Activated naive CD8-positive, alpha-beta T cell treated with anti-CD3 and anti-CD28 coated beads, Interleukin-2, amount 10 ng/mL, durations not matched to agents 7 days and 5 days (primary cell): ENCODE measurements around the gene SMAD6. TPM values are rescaled to one million over a fixed set of nuclear protein-coding genes. Genes with fewer than 3 reads are reported as not detected.

Experiments used
- ATAC-seq: fragments of 150-1000 bp; cut with Tn5 transposase; one replicate; pipeline ENCODE4 v1.10.0; 2021; ENCODE audit warnings: low read depth, moderate library complexity
- POLR2A ChIA-PET: fragments of 350-600 bp; sonication (Branson Sonifier 250); formaldehyde crosslinking; loops from one replicate; lab custom pipeline; 2021; ENCODE audit warnings: antibody characterized with exemption; lab: Charles Lee
- DNase-seq: peaks from one replicate; pipeline ENCODE4 v3.0.0; 2021
- H3K27ac Mint-ChIP-seq: one replicate; pipeline ENCODE4 v1.8.0; 2022; ENCODE audit warnings: mild to moderate bottlenecking, mixed read lengths
- H3K27me3 Mint-ChIP-seq: one replicate; pipeline ENCODE4 v1.8.0; 2022; ENCODE audit warnings: mild to moderate bottlenecking, moderate library complexity, mixed read lengths
- H3K36me3 Mint-ChIP-seq: one replicate; pipeline ENCODE4 v1.8.0; 2021; ENCODE audit warnings: mild to moderate bottlenecking, mixed read lengths
- H3K4me1 Mint-ChIP-seq: one replicate; pipeline ENCODE4 v1.8.0; 2021; ENCODE audit warnings: mixed read lengths
- H3K4me3 Mint-ChIP-seq: one replicate; pipeline ENCODE4 v1.8.0; 2022; ENCODE audit warnings: mild to moderate bottlenecking, moderate library complexity, mixed read lengths
- H3K9me3 Mint-ChIP-seq: one replicate; pipeline ENCODE4 v1.8.0; 2021; ENCODE audit warnings: mixed read lengths
- total RNA-seq, 2 experiments: library from RNA; stranded (reverse); gene quantifications; one replicate each; pipeline ENCODE4 v1.2.3, GENCODE V29; 2021

Gene SMAD6
- total RNA-seq, 2 experiments from 2014 or later: 0.91 to 0.94 TPM

DNA sequence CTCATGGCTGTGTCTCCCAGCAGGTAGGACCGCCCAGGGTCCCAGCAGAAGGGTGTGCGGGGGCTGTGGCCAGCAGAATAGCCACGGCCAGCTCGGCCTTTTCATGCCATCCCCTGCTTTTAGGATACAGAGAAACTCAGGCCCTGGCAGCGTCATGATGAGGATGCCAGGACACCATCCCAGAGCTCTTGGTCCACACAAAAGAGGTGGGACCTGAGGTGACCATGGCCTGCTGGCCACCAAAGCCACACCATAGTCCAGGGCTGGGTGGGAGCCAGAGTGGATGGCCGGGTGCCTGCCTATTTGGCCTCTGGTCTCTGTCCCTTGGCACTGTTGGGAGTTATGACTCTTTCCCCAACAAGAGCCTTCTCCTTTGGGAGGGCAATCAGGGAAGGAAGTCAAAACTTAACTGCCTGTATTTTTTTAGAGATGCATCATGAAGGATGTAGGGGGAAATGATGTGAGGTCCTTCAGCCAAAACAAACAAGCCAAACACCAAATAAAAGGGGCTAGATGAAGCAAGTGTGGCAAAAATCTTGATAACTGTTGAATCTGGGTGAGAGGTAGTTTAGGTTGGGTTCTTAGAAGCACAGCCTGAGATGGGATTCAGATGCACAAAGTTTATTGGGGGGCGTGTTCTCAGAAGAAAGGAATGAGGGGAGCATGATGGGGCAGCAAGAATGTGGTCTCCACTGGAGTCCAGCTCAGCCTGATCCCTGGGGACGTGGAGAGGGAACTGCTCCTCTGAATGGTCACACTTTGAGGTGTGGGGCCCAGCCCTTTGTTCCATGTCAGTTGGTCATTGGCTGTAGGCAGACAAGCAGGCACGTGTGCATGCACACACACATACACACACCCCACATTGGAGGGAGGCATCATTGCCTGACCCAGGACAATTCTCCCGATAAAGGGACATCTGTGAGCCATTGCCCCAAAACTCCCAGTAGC, 33.2 kb downstream of the SMAD6 start:
- Mint-ChIP-seq H3K4me3 (no peak overlapping the region), H3K9me3 (no peaks in the 10 kb centered on the region), H3K27ac (no peak overlapping the region), H3K36me3 (no peaks in the 10 kb centered on the region), H3K27me3 (peaks cover 3% of the 10 kb centered on the region), H3K4me1 (peaks cover 2% of the 10 kb centered on the region)
- DNase-seq (no peak), ATAC-seq (no peak)
- POLR2A ChIA-PET: no interaction called here

DNA sequence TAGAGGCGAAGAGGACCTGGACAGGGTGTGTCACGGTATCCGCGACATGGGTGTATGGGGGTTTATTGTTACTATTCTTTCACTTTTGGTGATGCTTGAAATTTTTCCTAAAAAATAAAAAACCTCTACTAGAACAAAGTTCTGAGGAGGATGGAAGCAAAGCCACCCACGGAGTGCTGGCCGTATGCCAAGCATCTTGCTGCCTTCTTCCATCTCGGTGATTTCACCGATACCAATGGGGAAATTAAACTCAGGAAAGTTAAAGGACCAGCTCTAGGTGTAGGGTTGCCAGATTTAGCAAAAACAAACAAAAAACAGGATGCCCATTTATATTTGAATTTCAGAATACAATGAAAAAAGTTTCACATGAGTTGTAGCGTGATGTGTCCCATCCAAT, 33.9 kb downstream of the SMAD6 start:
- DNase-seq: no peak
- ATAC-seq: no peak

DNA sequence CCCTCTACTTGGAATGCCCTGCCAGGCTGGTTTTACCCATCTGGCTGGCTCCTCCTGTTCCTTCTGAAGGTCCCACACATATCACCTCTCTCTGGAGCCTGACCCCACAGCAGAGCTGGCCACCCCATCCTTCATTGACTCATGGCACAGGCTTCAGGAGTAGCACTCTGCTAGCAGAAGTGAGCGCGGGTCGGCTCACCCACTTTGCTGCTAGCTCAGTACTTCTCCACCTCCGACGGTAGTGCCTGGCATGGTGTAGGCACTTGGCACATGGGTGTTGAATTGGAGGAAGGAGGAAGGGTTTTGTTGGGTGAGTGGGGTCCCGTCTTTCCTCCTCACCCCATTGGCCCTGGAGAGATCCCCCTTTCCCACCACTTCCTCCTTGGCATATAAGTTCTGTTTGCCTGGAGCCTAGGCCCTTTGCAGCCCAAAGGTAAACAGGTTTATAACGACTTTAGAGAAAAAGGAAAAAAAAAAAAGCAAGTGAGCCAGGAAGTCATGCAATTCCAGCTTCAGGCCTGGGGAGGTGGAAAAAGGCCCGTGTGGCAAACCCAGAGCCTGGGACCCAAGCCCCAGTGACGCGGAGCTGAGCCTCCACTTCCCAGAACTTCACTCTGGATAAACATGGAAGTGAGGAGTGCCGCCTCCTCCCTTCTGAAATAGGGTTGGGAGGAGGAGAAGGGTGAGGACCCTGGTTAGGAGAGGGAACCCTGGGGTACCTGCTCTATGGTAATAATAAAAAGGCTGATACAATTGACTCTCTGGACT, 35.4 kb downstream of the SMAD6 start:
- no peak overlapping the region for H3K4me3 Mint-ChIP-seq
- H3K27me3 Mint-ChIP-seq: peaks cover under 1% of the 10 kb centered on the region
- ATAC-seq (no peak), DNase-seq (no peak)
- H3K9me3 Mint-ChIP-seq: no peaks in the 10 kb centered on the region
- no peak overlapping the region for H3K27ac Mint-ChIP-seq
- H3K36me3 Mint-ChIP-seq: no peaks in the 10 kb centered on the region
- POLR2A ChIA-PET: no interaction called here
- no peaks in the 10 kb centered on the region for H3K4me1 Mint-ChIP-seq

More for the DNA sequence above, 33.9 kb downstream of the SMAD6 start:
- Mint-ChIP-seq H3K36me3 (no peaks in the 10 kb centered on the region), H3K9me3 (no peaks in the 10 kb centered on the region), H3K4me1 (no peaks in the 10 kb centered on the region), H3K27ac (no peak overlapping the region), H3K4me3 (no peak overlapping the region), H3K27me3 (peaks cover 3% of the 10 kb centered on the region)
- POLR2A ChIA-PET: no interaction called here

DNA sequence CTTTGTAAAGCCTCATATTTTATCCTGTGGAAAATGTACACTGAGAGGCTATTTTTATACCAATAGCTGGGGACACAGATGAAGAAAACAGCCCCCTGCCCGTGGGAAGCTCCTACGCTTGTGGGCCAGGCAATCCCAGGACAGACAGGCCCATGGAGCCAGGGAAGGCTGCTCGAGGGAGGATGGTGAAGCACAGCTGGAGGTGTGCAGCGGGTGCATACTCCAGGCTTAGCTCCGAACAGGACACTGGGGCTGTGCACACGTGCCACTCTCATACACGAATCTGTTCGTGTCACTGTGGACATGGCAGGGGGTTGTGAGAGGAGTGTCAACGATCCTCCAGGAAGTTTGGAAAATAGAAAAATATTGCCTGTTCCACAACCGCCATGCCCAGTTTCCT, 36.1 kb downstream of the SMAD6 start:
- ATAC-seq (no peak), DNase-seq (no peak)
- Mint-ChIP-seq H3K27me3 (no peaks in the 10 kb centered on the region), H3K9me3 (no peaks in the 10 kb centered on the region), H3K27ac (no peak overlapping the region), H3K4me1 (no peaks in the 10 kb centered on the region), H3K36me3 (no peaks in the 10 kb centered on the region), H3K4me3 (no peak overlapping the region)
- POLR2A ChIA-PET: no interaction called here

DNA sequence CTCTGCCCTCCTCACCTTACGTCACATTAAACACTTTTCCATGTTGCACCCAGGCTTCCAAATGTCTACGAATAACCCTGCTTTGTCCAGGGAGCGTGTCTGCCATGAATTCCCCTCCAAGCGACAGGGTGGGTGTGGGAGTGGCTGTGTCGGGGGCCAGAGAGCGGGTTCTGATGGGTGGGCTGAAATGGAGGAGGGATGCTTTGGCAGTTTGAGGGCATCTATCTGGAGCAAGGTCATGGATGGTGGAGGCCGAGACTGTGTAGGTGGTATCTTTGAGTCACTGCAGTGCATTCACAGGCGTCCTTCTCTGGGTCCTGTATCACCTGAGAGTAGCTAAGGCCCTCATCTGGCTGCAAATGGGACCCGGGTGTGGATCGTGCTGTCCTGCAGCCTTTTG, 36.6 kb downstream of the SMAD6 start:
- no peak for DNase-seq
- ATAC-seq: no peak
- H3K4me3 Mint-ChIP-seq: no peak overlapping the region

DNA sequence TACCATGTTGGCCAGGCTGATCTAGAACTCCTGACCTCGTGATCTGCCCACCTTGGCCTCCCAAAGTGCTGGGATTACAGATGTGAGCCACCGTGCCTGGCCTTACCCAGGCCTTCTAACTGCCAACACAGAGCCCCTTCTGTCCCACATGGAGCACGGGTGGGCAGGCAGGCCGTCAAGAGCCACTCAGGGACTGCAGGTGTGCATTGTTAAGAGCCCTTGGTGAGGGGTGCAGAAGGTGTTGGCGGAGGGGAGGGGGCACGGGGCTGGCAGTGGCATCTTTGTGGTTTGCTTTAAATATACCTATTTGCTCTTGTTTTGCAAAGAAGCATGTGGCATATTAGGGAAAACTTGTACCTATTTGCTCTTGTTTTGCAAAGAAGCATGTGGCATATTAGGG, 37.3 kb downstream of the SMAD6 start:
- H3K27ac Mint-ChIP-seq: no peak overlapping the region
- no peaks in the 10 kb centered on the region for H3K36me3 Mint-ChIP-seq
- DNase-seq (no peak), ATAC-seq (no peak)
- POLR2A ChIA-PET: no interaction called here
- no peaks in the 10 kb centered on the region for H3K9me3 Mint-ChIP-seq
- H3K4me3 Mint-ChIP-seq: no peak overlapping the region
- no peaks in the 10 kb centered on the region for H3K27me3 Mint-ChIP-seq
- H3K4me1 Mint-ChIP-seq: no peaks in the 10 kb centered on the region

More for the DNA sequence above, 36.6 kb downstream of the SMAD6 start:
- no peaks in the 10 kb centered on the region for H3K4me1 Mint-ChIP-seq
- POLR2A ChIA-PET: no interaction called here
- H3K27me3 Mint-ChIP-seq: no peaks in the 10 kb centered on the region
- H3K9me3 Mint-ChIP-seq: no peaks in the 10 kb centered on the region
- no peaks in the 10 kb centered on the region for H3K36me3 Mint-ChIP-seq
- H3K27ac Mint-ChIP-seq: no peak overlapping the region

DNA sequence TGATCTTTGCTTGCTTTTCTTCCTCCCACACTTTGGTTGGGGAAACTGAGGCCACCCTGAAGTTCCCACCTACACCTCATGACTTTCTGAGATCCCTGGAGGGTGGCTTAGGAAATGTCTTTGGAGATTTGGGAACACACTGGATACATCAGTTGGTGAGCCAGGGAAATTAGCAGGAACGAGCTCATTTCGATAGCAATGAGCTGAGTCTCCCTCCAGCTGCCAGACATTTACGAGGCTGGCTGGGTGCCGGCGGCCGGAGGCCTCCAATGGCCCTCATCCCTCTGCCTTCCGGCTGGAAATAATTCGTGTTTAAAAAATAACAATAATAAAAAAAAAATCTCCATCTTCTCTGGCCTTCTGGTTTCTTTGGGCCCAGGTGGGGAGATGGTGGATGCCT, 38.8 kb downstream of the SMAD6 start:
- Mint-ChIP-seq H3K4me3 (no peak overlapping the region), H3K27me3 (no peaks in the 10 kb centered on the region), H3K36me3 (no peaks in the 10 kb centered on the region), H3K9me3 (no peaks in the 10 kb centered on the region), H3K27ac (no peak overlapping the region), H3K4me1 (no peaks in the 10 kb centered on the region)
- ATAC-seq: no peak
- DNase-seq: no peak
- POLR2A ChIA-PET: no interaction called here

DNA sequence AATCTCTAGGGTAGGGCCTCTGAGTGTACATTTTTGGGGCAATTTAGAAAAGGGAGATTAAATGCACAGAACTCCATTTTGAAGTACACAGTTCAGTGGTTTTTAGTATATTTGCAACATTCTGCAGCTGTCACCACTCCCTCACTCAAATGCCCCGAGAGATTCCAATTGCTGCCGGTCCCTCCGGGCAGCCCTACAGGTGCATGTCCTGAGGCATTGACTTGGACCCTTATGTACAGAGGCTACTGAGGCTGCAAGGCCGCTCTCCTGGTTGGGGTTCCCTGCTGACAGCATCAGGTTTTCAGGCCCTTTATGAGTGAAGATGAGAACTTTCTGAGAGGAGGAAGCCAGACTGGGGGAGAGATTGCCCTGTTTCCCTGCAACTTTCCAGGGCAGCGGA, 39.6 kb downstream of the SMAD6 start:
- POLR2A ChIA-PET: no interaction called here
- no peaks in the 10 kb centered on the region for H3K27me3 Mint-ChIP-seq
- H3K4me3 Mint-ChIP-seq: no peak overlapping the region
- H3K9me3 Mint-ChIP-seq: no peaks in the 10 kb centered on the region
- H3K4me1 Mint-ChIP-seq: no peaks in the 10 kb centered on the region
- H3K36me3 Mint-ChIP-seq: no peaks in the 10 kb centered on the region
- ATAC-seq (no peak), DNase-seq (no peak)
- no peak overlapping the region for H3K27ac Mint-ChIP-seq

DNA sequence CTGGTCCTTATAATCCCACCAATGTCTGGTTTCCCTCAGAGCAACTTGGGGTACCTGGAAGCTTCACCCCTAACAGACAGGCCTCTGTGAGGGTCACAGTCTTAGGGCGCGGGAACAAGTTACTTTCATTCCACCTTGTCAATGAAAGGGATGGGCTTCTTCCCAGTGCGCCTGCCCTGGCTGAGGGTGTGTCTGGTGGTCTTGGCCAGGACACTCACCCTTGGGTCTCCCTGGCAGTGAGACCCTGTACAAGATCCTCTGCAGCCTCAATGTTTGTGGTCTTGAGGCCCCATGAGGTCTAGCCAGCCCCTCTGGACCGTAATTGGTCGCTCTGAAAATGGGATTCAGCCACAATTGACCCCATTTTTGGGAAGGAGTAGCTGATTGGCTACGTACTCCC, 40.2 kb downstream of the SMAD6 start:
- no peak for ATAC-seq

DNA sequence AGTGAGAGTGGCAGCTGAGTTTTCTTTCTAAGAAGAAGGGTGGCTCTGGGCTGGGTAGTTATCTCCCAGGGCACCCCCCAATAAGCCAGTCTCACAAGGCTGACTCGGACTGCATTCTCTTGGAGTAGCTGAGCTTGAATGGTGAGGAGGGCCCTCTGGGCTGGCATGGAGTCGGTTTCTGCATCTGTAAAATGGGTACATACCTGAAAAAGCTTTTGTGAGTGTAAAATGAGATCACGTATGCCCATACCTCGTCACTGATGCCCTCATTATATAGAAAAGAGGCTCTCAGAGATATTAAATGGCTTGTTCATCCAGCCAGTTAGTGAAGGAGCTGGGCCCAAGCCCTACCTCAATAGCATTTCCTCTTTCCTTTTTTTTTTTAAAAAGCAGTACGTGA, 41.2 kb downstream of the SMAD6 start:
- DNase-seq (no peak), ATAC-seq (no peak)
- H3K27ac Mint-ChIP-seq: no peak overlapping the region
- H3K4me3 Mint-ChIP-seq: no peak overlapping the region
- H3K36me3 Mint-ChIP-seq: no peaks in the 10 kb centered on the region
- H3K9me3 Mint-ChIP-seq: no peaks in the 10 kb centered on the region
- POLR2A ChIA-PET: no interaction called here
- H3K4me1 Mint-ChIP-seq: no peaks in the 10 kb centered on the region
- no peaks in the 10 kb centered on the region for H3K27me3 Mint-ChIP-seq

More for the DNA sequence above, 40.2 kb downstream of the SMAD6 start:
- no peak for DNase-seq
- H3K9me3 Mint-ChIP-seq: no peaks in the 10 kb centered on the region
- no peaks in the 10 kb centered on the region for H3K4me1 Mint-ChIP-seq
- H3K27me3 Mint-ChIP-seq: no peaks in the 10 kb centered on the region
- H3K27ac Mint-ChIP-seq: no peak overlapping the region
- POLR2A ChIA-PET: no interaction called here
- no peaks in the 10 kb centered on the region for H3K36me3 Mint-ChIP-seq
- H3K4me3 Mint-ChIP-seq: no peak overlapping the region

DNA sequence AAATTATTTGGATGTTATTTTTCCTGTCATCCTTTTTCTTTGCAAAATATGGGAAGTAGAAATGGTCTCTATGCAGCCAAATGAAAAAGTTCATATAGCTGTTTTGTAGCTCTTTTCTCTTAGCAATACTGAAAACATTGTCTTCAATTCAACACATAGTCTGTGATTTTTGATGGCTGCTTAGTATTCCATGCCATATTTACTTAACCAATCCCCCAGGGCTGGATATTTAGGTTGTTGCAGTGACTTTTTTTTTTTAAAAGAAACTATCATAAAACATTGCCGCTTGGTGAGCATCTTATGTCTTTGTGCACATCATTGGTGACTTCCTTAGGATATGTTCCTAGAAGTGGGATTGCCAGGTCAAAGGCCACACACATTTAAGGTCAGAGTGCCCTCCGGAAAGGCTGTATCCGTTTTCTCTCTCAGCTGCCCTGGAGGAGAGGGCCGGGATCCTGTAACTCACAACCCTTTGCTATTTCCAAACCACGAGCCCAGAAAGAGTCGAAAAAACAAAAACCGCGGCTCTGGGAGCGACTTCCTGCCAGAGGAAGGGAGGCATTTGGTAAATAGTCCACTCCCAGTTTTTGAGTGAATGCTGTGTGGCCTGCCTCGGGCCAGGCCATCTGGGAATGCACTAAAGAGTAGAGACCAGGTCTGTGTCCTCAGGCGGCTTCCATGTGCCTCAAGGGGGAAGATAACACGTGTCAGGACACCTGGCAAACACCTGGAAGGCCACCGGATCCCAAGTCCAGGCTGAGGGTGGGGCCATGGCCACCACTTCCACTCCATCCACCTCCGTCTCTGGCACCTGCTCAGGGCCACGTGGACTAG, 41.9 kb downstream of the SMAD6 start:
- DNase-seq: no peak
- no peak for ATAC-seq
- Mint-ChIP-seq H3K27me3 (no peaks in the 10 kb centered on the region), H3K4me3 (no peak overlapping the region), H3K4me1 (no peaks in the 10 kb centered on the region), H3K36me3 (no peaks in the 10 kb centered on the region), H3K9me3 (no peaks in the 10 kb centered on the region), H3K27ac (no peak overlapping the region)
- POLR2A ChIA-PET: no interaction called here

DNA sequence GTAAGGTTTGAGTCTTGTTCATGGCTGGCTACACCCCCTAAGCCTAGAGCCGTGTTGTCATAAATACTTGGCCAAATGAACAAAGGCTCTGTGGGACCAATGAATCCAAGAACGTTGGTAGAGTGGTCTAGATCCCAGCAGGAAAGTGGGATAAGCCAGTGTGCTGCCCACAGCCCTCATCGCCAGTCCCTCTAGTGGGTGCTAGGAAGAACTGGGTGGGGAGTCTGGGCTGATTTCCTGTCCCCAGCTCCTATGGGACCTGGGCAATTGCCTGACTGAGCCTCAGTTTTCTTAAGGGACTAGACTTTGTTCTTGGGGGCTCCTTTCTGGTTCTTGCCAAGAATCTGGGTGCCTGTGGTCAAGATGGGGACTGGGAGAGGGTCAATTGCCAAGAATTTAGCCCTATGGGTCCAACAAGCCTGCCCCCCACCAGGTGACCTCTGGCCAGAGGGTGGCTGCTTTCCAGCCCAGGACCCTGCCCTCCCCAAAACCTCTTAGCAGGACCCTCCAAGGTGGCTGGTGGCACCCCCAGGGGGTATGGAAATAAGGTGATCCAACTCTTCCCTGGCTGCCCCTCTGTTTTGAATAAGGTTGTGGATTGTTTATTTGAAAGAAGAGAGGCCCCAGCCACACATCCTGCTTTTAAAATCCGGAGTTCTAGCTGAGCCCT, 42.7 kb downstream of the SMAD6 start:
- DNase-seq: no peak
- no peaks in the 10 kb centered on the region for H3K9me3 Mint-ChIP-seq
- POLR2A ChIA-PET: no interaction called here
- H3K27me3 Mint-ChIP-seq: peaks cover 3% of the 10 kb centered on the region
- no peak overlapping the region for H3K27ac Mint-ChIP-seq
- no peaks in the 10 kb centered on the region for H3K4me1 Mint-ChIP-seq
- H3K36me3 Mint-ChIP-seq: no peaks in the 10 kb centered on the region
- no peak overlapping the region for H3K4me3 Mint-ChIP-seq
- ATAC-seq: no peak
